BLaER1 (cell line): Measurements from ENCODE around the gene DHX15.

ENCODE experiments used
- H3K27ac ChIP-seq: shearing (Covaris generic); formaldehyde crosslinking; 2 replicates; pipeline ENCODE4 v1.8.1; 2022
- H3K27me3 ChIP-seq: shearing (Covaris generic); formaldehyde crosslinking; 2 replicates; pipeline ENCODE4 v1.8.1; 2022
- H3K36me3 ChIP-seq: shearing (Covaris generic); formaldehyde crosslinking; 2 replicates; pipeline ENCODE4 v1.8.1; 2022
- H3K4me1 ChIP-seq: shearing (Covaris generic); formaldehyde crosslinking; 2 replicates; pipeline ENCODE4 v1.8.1; 2022
- H3K4me2 ChIP-seq: shearing (Covaris generic); formaldehyde crosslinking; 2 replicates; pipeline ENCODE4 v1.8.1; 2022
- H3K4me3 ChIP-seq: shearing (Covaris generic); formaldehyde crosslinking; 2 replicates; pipeline ENCODE4 v1.8.1; 2022
- H3K9ac ChIP-seq: shearing (Covaris generic); formaldehyde crosslinking; 2 replicates; pipeline ENCODE4 v1.8.1; 2022
- H3K9me3 ChIP-seq: shearing (Covaris generic); formaldehyde crosslinking; 2 replicates; pipeline ENCODE4 v1.8.1; 2022
- H4K20me1 ChIP-seq: shearing (Covaris generic); formaldehyde crosslinking; 2 replicates; pipeline ENCODE4 v1.8.1; 2022
- Cebpa-rat ChIP-seq: shearing (Covaris generic); IDR thresholded peaks from 2 replicates; pipeline ENCODE4 v1.8.1; 2022

DHX15 gene

GRCh38 chr4:24588216-24588954 lies 4.0 kb upstream of the DHX15 start:
- Histone ChIP-seq H3K36me3 (no peaks in the 10 kb centered on the region), H3K4me3 (no peak overlapping the region), H4K20me1 (peaks cover 2% of the 10 kb centered on the region; the same call in 1 of the 2 replicates), H3K27ac (no peak overlapping the region), H3K4me2 (no peak overlapping the region), H3K4me1 (peaks cover 9% of the 10 kb centered on the region; the same call in 1 of the 2 replicates), H3K9me3 (peaks cover 38% of the 10 kb centered on the region), H3K9ac (no peak overlapping the region), H3K27me3 (no peaks in the 10 kb centered on the region)
- TF ChIP-seq Cebpa-rat, result no peak

DNA sequence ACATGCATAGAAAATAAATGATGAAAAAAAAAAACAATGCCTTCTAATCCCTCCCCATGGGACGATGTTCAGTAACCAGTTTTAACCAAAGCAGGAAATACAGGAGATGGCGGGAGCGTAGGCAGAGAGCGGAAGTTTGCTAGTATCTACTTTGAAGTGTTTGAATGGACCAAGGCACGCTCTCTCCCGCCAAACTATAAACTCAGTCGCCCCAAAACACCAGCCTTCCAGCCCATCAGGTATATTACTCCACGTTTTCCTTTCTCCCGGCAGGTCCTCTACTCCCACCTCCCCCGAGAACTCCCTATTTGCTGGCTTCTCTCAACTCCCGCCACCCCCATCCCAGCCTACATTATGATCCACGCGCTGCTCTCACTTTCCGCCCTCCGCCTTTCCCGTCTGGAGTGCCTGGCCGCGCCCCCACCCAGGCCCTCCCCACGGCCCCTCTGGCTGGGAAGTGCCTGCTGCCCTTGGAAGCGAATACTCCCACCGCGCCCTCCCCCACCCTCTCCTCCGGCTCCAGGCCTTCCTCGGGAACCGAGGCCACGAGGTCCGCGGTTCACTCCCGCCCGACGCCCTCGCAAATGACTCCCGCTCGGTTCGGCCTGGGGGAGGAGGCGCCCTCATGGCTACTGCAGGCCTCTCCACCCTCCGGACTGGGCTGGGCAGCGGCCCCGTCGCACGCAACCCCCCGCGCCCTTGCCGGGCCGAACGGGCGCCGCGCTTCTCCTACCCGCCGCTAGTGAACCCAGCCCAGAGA lies 723 bp downstream of the DHX15 start:
- Histone ChIP-seq H3K4me3 (peak overlapping the region; percentile 99), H3K4me1 (peaks cover 51% of the 10 kb centered on the region), H4K20me1 (peaks cover 50% of the 10 kb centered on the region), H3K27me3 (no peaks in the 10 kb centered on the region), H3K27ac (peak overlapping the region; percentile 100), H3K36me3 (peaks cover 29% of the 10 kb centered on the region), H3K9ac (peak overlapping the region; percentile 100), H3K9me3 (no peaks in the 10 kb centered on the region), H3K4me2 (peak overlapping the region; percentile 94)
- no peak for TF ChIP-seq Cebpa-rat

GRCh38 chr4:24582235-24582832 lies 2.0 kb downstream of the DHX15 start:
- H3K4me3 ChIP-seq, result peak overlapping the region; percentile 99
- TF ChIP-seq Cebpa-rat, result no peak
- no peaks in the 10 kb centered on the region for H3K27me3 ChIP-seq
- H3K9me3 ChIP-seq, result no peaks in the 10 kb centered on the region
- H3K36me3 ChIP-seq, result peaks cover 42% of the 10 kb centered on the region
- H3K4me1 ChIP-seq, result peaks cover 64% of the 10 kb centered on the region
- peak overlapping the region; percentile 94 for H3K4me2 ChIP-seq
- peaks cover 63% of the 10 kb centered on the region for H4K20me1 ChIP-seq
- peak overlapping the region; percentile 100; the same call in 1 of the 2 replicates for H3K27ac ChIP-seq
- H3K9ac ChIP-seq, result peak overlapping the region; percentile 100

GRCh38 chr4:24578364-24578763 lies 6.0 kb downstream of the DHX15 start:
- TF ChIP-seq Cebpa-rat, result no peak
- Histone ChIP-seq H3K4me2 (peak overlapping the region; percentile 62), H3K27me3 (no peaks in the 10 kb centered on the region), H3K9ac (no peak overlapping the region), H3K4me3 (no peak overlapping the region), H3K4me1 (peaks cover 54% of the 10 kb centered on the region), H3K36me3 (peaks cover 82% of the 10 kb centered on the region), H3K9me3 (no peaks in the 10 kb centered on the region), H3K27ac (no peak overlapping the region), H4K20me1 (peaks cover 100% of the 10 kb centered on the region)

- Histone ChIP-seq H3K9ac (no peak overlapping the region), H3K27me3 (no peaks in the 10 kb centered on the region), H3K4me2 (no peak overlapping the region), H3K27ac (no peak overlapping the region), H3K4me1 (peaks cover 38% of the 10 kb centered on the region), H3K9me3 (peaks cover 4% of the 10 kb centered on the region; the same call in 1 of the 2 replicates), H3K4me3 (no peak overlapping the region), H3K36me3 (peaks cover 100% of the 10 kb centered on the region), H4K20me1 (peaks cover 100% of the 10 kb centered on the region)
- no peak for TF ChIP-seq Cebpa-rat
Observed at GRCh38 chr4:24576276-24576675, 8.1 kb downstream of the DHX15 start.

DNA sequence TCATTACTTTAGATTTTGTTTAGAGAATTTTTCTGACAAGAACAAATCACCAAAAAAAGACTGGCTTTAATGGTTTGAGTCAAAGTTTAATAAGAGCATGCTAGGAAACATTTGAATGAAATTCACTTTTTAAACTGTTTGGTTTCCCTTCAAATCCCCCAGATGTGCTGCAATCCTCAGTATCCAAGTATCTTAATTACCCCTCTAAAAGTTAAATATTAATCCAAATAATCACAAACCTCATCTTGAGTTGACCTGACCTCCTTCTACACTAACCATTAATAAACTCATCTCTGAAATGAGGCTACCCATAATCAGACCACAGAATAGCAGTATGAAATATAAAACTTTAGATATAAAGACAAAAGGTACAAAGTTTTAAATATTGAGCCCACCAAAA lies 10.1 kb downstream of the DHX15 start:
- Histone ChIP-seq H4K20me1 (peaks cover 100% of the 10 kb centered on the region), H3K9ac (no peak overlapping the region), H3K4me2 (no peak overlapping the region), H3K27me3 (no peaks in the 10 kb centered on the region), H3K27ac (no peak overlapping the region), H3K9me3 (peaks cover 4% of the 10 kb centered on the region; the same call in 1 of the 2 replicates), H3K36me3 (peaks cover 100% of the 10 kb centered on the region), H3K4me1 (peaks cover 18% of the 10 kb centered on the region), H3K4me3 (no peak overlapping the region)
- no peak for TF ChIP-seq Cebpa-rat

DNA sequence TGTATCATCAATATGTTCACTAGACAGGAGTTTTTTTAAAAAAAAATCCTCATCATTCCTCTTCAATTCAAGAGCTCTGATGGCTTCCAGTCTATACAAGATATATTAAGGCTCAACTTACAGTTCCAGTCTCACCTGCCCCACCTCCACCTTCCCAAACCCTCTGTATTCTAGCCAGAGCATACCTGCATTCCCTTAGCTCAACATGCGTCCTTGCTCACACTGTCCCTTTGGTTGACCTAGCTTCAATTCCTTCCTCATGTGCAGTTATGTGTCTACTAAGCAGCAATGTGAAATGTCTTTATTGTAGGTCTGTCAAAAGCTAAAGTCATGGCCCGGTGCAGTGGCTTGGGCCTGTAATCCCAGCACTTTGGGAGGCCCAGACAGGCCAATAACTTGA lies 10.8 kb downstream of the DHX15 start:
- Histone ChIP-seq H3K4me1 (peaks cover 12% of the 10 kb centered on the region), H3K27me3 (no peaks in the 10 kb centered on the region), H3K36me3 (peaks cover 98% of the 10 kb centered on the region), H4K20me1 (peaks cover 100% of the 10 kb centered on the region), H3K27ac (no peak overlapping the region), H3K9me3 (peaks cover 4% of the 10 kb centered on the region; the same call in 1 of the 2 replicates), H3K4me3 (no peak overlapping the region), H3K4me2 (no peak overlapping the region), H3K9ac (no peak overlapping the region)
- no peak for TF ChIP-seq Cebpa-rat

DNA sequence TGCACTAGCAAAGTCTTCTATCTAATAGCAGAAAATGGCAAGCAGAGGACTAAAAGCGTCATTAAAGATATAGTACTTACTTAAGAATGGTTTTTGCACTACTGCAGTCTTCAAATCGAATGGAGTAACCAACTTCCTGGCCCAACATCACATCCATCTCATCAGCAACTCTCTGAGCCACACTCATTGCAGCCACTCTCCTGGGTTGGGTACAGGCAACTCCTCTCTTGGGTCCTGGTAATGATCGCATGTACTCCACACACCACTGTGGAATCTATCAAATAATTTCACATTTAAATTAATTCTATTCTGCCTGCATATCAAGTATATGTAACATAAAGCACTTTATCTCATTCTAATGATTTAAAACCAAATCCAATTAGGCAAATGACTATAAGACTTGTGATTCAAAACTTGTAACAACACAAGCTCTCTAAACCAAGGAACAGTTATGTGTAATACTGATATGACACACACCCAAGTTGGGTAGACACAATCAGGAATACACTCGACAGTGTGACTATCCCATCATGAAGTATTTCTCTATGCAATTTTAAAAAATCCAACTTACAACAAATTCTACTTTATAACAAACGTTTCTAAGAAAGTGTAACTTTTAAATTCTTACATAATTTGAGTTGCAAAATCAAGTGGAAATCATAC lies 13.6 kb downstream of the DHX15 start:
- Histone ChIP-seq H3K4me1 (no peaks in the 10 kb centered on the region; the same call in 1 of the 2 replicates), H3K9me3 (peaks cover 4% of the 10 kb centered on the region; the same call in 1 of the 2 replicates), H3K36me3 (peaks cover 98% of the 10 kb centered on the region), H3K9ac (no peak overlapping the region), H3K4me2 (no peak overlapping the region), H4K20me1 (peaks cover 100% of the 10 kb centered on the region), H3K27ac (no peak overlapping the region), H3K27me3 (no peaks in the 10 kb centered on the region), H3K4me3 (no peak overlapping the region)
- TF ChIP-seq Cebpa-rat, result no peak

DNA sequence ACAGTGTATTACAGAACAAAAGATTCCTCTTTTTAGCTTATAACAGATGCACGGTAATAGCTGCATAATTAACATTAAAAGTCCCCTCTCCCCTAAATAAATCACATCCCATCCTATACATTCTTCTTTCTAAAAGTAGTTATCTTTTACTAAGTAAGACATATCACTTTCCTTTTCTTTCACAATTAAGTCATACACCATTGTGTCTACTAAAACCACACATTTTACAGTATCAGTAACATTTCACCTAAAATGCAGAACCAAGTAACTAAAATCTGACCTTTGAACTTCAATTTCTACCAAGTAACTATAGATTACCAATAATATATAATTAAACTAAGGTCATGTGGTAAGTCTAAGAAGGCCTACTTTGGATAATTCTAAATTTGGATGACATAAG lies 14.2 kb downstream of the DHX15 start:
- Histone ChIP-seq H3K4me2 (no peak overlapping the region), H3K4me1 (no peaks in the 10 kb centered on the region; the same call in 1 of the 2 replicates)

More for the DNA sequence above, 14.2 kb downstream of the DHX15 start:
- Histone ChIP-seq H3K9me3 (peaks cover 4% of the 10 kb centered on the region; the same call in 1 of the 2 replicates), H4K20me1 (peaks cover 100% of the 10 kb centered on the region), H3K4me3 (no peak overlapping the region), H3K27ac (no peak overlapping the region), H3K36me3 (peaks cover 98% of the 10 kb centered on the region), H3K27me3 (no peaks in the 10 kb centered on the region), H3K9ac (no peak overlapping the region)
- no peak for TF ChIP-seq Cebpa-rat
